ENCODE measurements around the gene EML4. TPM values are rescaled to one million over a fixed set of nuclear protein-coding genes. Genes with fewer than 3 reads are reported as not detected.

EML4 gene
- total RNA-seq, 1 experiment from 2014 or later = 38.3 TPM

DNA sequence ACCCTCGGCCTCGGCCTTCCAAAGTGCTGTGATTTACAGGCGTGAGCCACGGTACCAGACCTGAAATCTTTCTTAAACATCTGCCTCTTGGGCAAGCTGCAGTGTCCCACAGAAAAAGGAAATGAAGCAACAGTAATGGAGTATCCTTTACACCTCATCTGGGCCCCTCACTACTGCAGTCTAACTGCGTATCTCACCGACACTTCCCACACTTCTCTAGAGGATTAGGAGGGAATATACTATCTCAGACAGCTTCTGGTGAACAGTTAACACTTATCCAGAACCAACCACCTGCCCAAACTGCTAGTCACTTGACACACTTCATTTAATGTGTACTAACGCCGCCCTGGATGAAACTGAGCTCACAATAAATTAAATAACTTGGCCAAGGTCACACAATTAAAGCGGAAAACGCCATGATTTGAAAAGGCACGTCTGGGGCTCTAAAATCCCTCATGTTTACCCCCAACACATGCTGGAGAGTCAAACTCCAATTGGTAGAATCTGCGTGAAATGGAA, 190.9 kb downstream of the EML4 start:
- TSS peak; percentile 62 for BruUV-seq (replicated peaks)
- DNase-seq = no peak
- Histone ChIP-seq H3K9me3 (ENCODE audit: low read length) (no peaks in the 10 kb centered on the region), H3K4me2 (ENCODE audit: low read length) (peak overlapping the region; percentile 85), H3K9me2 (replicated peaks; ENCODE audit: low read length) (no peaks in the 10 kb centered on the region), H3F3A (ENCODE audit: low read length, unreplicated experiment) (no peaks in the 10 kb centered on the region), H3K4me3 (ENCODE audit: low read length) (peak overlapping the region; percentile 98), H3K9ac (ENCODE audit: low read length) (peak overlapping the region; percentile 97), H3K79me2 (ENCODE audit: low read length) (peaks cover 60% of the 10 kb centered on the region), H3K27me3 (ENCODE audit: low read length) (no peaks in the 10 kb centered on the region), H4K20me1 (ENCODE audit: low read length) (no peaks in the 10 kb centered on the region), H3K4me1 (ENCODE audit: insufficient read depth, low read length) (peaks cover 21% of the 10 kb centered on the region; the same call in 1 of the 2 replicates), H3K36me3 (ENCODE audit: low read depth, low read length) (no peaks in the 10 kb centered on the region), H3K27ac (ENCODE audit: low read length) (no peak overlapping the region), H2AFZ (ENCODE audit: low read length) (peak overlapping the region; percentile 80; the same call in 1 of the 2 replicates)
- CTCF ChIA-PET = interaction anchor here (0.8 kb wide), 1 partner anchor 330 kb away, joined by 5 read pairs; no protein-coding TSS in a partner anchor
- intact Hi-C loops (cut with micrococcal nuclease) = loop anchor here (2.0 to 10.0 kb wide), 5 partner anchors 83 to 425 kb away; partner anchors contain the start of gene MTA3
- TF ChIP-seq CTCF (conservative IDR thresholded peaks at IDR 0.05; ENCODE audit: low read depth, low read length) = no peak
- POLR2A ChIA-PET (ENCODE audit: unreplicated experiment) = interaction anchor here (0.6 to 0.7 kb wide), 2 partner anchors 207 to 1116 kb away, joined by 3 to 4 read pairs; no protein-coding TSS in a partner anchor
- no peak for ATAC-seq

GRCh38 chr2:42360493-42360889, 191.3 kb downstream of the EML4 start:
- Histone ChIP-seq H3K79me2 (ENCODE audit: low read length) (peaks cover 56% of the 10 kb centered on the region), H4K20me1 (ENCODE audit: low read length) (no peaks in the 10 kb centered on the region), H3K27me3 (ENCODE audit: low read length) (no peaks in the 10 kb centered on the region), H3F3A (ENCODE audit: low read length, unreplicated experiment) (no peaks in the 10 kb centered on the region), H3K36me3 (ENCODE audit: low read depth, low read length) (no peaks in the 10 kb centered on the region), H3K4me2 (ENCODE audit: low read length) (peak overlapping the region; percentile 85), H3K27ac (ENCODE audit: low read length) (peak overlapping the region; percentile 90), H3K9me2 (replicated peaks; ENCODE audit: low read length) (no peaks in the 10 kb centered on the region), H3K9me3 (ENCODE audit: low read length) (no peaks in the 10 kb centered on the region), H3K4me3 (ENCODE audit: low read length) (peak overlapping the region; percentile 98), H3K9ac (ENCODE audit: low read length) (peak overlapping the region; percentile 97), H2AFZ (ENCODE audit: low read length) (peak overlapping the region; percentile 80), H3K4me1 (ENCODE audit: insufficient read depth, low read length) (peaks cover 21% of the 10 kb centered on the region; the same call in 1 of the 2 replicates)
- ATAC-seq = no peak
- POLR2A ChIA-PET (ENCODE audit: unreplicated experiment) = interaction anchor here (0.6 to 0.7 kb wide), 2 partner anchors 206 to 1117 kb away, joined by 3 to 4 read pairs; no protein-coding TSS in a partner anchor
- no TSS peak for BruUV-seq (replicated peaks)
- TF ChIP-seq EZH2 (IDR thresholded peaks at IDR 0.05; ENCODE audit: low read length, unreplicated experiment) = no peak
- intact Hi-C loops (cut with micrococcal nuclease) = loop anchor here (2.0 to 10.0 kb wide), 5 partner anchors 82 to 424 kb away; partner anchors contain the start of gene MTA3
- no peak for DNase-seq
- CTCF ChIA-PET = interaction anchor here (0.8 kb wide), 1 partner anchor 329 kb away, joined by 5 read pairs; no protein-coding TSS in a partner anchor

DNA sequence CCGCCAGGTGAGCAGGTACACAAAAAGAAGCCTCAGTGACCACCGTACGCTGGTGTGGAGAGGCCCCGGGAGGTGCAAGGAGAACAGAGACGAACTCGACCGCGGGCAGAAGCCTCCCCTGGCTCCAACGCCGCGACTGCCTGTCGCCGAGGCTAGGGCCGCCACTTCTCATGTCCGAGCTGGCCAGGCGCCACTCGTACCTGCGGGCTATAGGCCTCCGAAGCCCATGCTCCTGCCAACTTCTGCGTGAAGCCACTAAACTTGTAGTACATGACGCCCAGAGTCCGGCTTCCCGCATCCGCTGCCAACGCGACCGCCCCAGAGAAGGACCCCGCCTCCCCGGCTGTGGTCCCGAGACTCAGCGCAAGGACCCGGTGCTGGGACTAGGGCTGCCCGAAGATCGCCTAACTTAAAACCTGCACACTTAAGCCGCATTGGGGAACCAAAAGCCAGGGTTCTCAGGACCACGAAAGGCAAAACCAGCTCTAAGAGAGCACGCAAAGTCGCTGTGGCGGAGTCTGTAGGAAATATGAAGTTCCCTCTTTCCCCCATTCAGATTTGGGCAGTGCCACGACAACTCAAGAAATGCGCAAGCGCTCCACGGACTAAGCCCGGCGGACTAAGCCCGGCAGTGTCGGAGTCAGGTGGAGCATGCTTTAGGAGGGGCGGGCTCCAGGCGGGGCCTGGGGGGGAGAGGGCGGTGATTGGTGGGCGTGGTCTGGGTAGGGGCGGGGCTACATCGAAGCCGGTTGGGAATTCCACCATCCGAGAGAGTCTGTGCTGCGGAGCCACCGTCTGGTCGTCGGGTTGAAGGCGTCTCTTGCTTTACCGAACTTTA, 192.0 kb downstream of the EML4 start, which contains the start of gene COX7A2L:
TSS of gene COX7A2L (minus strand) at position 328 of the 838 bp plus-strand sequence. CDS start at position 272, 56 bp downstream.
- ChIA-PET CTCF (interaction anchor here (0.8 kb wide), 1 partner anchor 329 kb away, joined by 5 read pairs; no protein-coding TSS in a partner anchor), POLR2A (ENCODE audit: unreplicated experiment) (no interaction called here)
- no peaks in the 10 kb centered on the region for H3K9me2 ChIP-seq (replicated peaks; ENCODE audit: low read length)
- H3K36me3 ChIP-seq (ENCODE audit: low read depth, low read length) = no peaks in the 10 kb centered on the region
- peak within 1 kb of the TSS; percentile 90 for H3K27ac ChIP-seq (ENCODE audit: low read length)
- no TSS peak for BruUV-seq (replicated peaks)
- intact Hi-C loops (cut with micrococcal nuclease) = loop anchor here (2.0 to 10.0 kb wide), 5 partner anchors 82 to 424 kb away; partner anchors contain the start of gene MTA3
- H3K27me3 ChIP-seq (ENCODE audit: low read length) = no peaks in the 10 kb centered on the region
- H3K79me2 ChIP-seq (ENCODE audit: low read length) = peaks cover 50% of the 10 kb centered on the region
- peaks cover 21% of the 10 kb centered on the region; the same call in 1 of the 2 replicates for H3K4me1 ChIP-seq (ENCODE audit: insufficient read depth, low read length)
- no peaks in the 10 kb centered on the region for H4K20me1 ChIP-seq (ENCODE audit: low read length)
- peak; percentile 91 for ATAC-seq
- DNase-seq = peak; percentile 96
- H3K4me2 ChIP-seq (ENCODE audit: low read length) = peak within 1 kb of the TSS; percentile 85
- no peaks in the 10 kb centered on the region for H3K9me3 ChIP-seq (ENCODE audit: low read length)
- H2AFZ ChIP-seq (ENCODE audit: low read length) = peak within 1 kb of the TSS; percentile 80
- no peaks in the 10 kb centered on the region for H3F3A ChIP-seq (ENCODE audit: low read length, unreplicated experiment)
- no peak for TF ChIP-seq EZH2phosphoT487 (IDR thresholded peaks at IDR 0.05; ENCODE audit: borderline replicate concordance, low read length)
- 0 out of 2 replicates have a peak, but pooled peaks have one; percentile 28 for TF ChIP-seq CTCF (conservative IDR thresholded peaks at IDR 0.05; ENCODE audit: low read depth, low read length)
- H3K9ac ChIP-seq (ENCODE audit: low read length) = peak within 1 kb of the TSS; percentile 97
- peak within 1 kb of the TSS; percentile 98 for H3K4me3 ChIP-seq (ENCODE audit: low read length)
